CD4-positive, alpha-beta T cell treated with Interleukin-4 for 4 hours (primary cell): ENCODE results near the gene CENPX.
"Not testable (repeated sequence)": the region's sequence is repeated elsewhere in the genome, so short reads cannot be mapped to it uniquely, and the experiment has no call there.

Experiments
- DNase-seq: peaks from one replicate; pipeline ENCODE4 v3.0.0-alpha.2; 2020

Gene CENPX

GRCh38 chr17:82038796-82039409 is 16.2 kb upstream of the CENPX start:
- not testable (repeated sequence) for DNase-seq

- no peak for DNase-seq
Observed at GRCh38 chr17:82037889-82038195, 15.2 kb upstream of the CENPX start.

- DNase-seq = peak; percentile 95
Observed at GRCh38 chr17:82037092-82037888, 14.6 kb upstream of the CENPX start, which contains the start of gene DCXR. Gene DCXR, minus strand, starts transcription at chr17:82037697. Its CDS starts 15 bp downstream, at chr17:82037682.

GRCh38 chr17:82036634-82037091 is 14.0 kb upstream of the CENPX start:
- DNase-seq = no peak

GRCh38 chr17:82035956-82036633 is 13.4 kb upstream of the CENPX start:
- DNase-seq = no peak

- DNase-seq = no peak
Observed at GRCh38 chr17:82035488-82035887, 12.8 kb upstream of the CENPX start.

GRCh38 chr17:82034371-82035011 is 11.8 kb upstream of the CENPX start:
- no peak for DNase-seq

GRCh38 chr17:82033359-82034085 is 10.8 kb upstream of the CENPX start:
- no peak for DNase-seq

- no peak for DNase-seq
Observed at GRCh38 chr17:82031885-82032627, 9.4 kb upstream of the CENPX start.

GRCh38 chr17:82031303-82031884 is 8.7 kb upstream of the CENPX start, which contains the start of gene RAC3:
Gene RAC3, plus strand, starts transcription at chr17:82031678. Its CDS starts 84 bp downstream, at chr17:82031762.
- no peak for DNase-seq

- peak; percentile 78 for DNase-seq
Observed at GRCh38 chr17:82030470-82031302, 8.0 kb upstream of the CENPX start.

- no peak for DNase-seq
Observed at GRCh38 chr17:82029990-82030469, 7.4 kb upstream of the CENPX start.

GRCh38 chr17:82029391-82029790 is 6.7 kb upstream of the CENPX start:
- DNase-seq = no peak

GRCh38 chr17:82028966-82029365 is 6.3 kb upstream of the CENPX start:
- no peak for DNase-seq

- DNase-seq = no peak
Observed at GRCh38 chr17:82028246-82028645, 5.6 kb upstream of the CENPX start.

- no peak for DNase-seq
Observed at GRCh38 chr17:82025401-82026107, 2.9 kb upstream of the CENPX start.

GRCh38 chr17:82024859-82025258 is 2.2 kb upstream of the CENPX start:
- no peak for DNase-seq

- DNase-seq = no peak
Observed at GRCh38 chr17:82023447-82024241, 966 bp upstream of the CENPX start.

GRCh38 chr17:82022981-82023446 is 336 bp upstream of the CENPX start, which contains the start of gene LRRC45:
Gene LRRC45, plus strand, starts transcription at chr17:82023305. Its CDS starts 339 bp downstream, at chr17:82023644.
- peak; percentile 100 for DNase-seq
